ENCODE results near the gene BPGM. TPM values are rescaled to one million over a fixed set of nuclear protein-coding genes. Genes with fewer than 3 reads are reported as not detected.

The BPGM gene
- total and polyA plus RNA-seq, 3 donors from 2014 or later: 14.5 to 32.9 (median 15.8) TPM

DNA sequence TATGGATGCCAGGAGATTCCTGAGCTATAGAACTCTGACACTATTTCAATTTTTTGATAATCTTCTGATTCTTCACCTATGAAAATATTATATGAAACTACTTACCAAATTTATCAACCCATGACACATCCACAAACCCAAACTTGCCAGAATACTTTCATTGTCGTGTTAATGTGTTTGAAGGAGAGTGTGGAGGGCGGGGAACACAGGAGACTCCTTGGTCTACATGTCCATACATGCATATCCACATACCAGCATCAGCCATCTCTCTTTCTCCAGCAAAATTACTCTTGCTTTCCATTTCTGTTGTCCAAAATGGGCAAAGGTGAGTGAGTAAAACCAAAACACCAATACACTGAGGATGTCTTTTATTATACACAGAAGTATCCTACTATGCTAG is 23.5 kb upstream of the BPGM start:
- no peak overlapping the region for H3K4me3 ChIP-seq
- no peak overlapping the region for H3K27ac ChIP-seq
- H3K9me3 ChIP-seq: no peaks in the 10 kb centered on the region
- WGBS, 2 donors: 86 to 90% methylated on average over 2 of the region's 2 CpGs
- no peaks in the 10 kb centered on the region for H3K4me1 ChIP-seq
- intact Hi-C loops (cut with DNase I; ENCODE audit: low total_unique reads): no loop called here
- H3K36me3 ChIP-seq (ENCODE audit: low read depth, missing control alignments): no peaks in the 10 kb centered on the region
- DNase-seq: no peak
- TF ChIP-seq POLR2A (IDR thresholded peaks at IDR 0.05): no peak
- TF ChIP-seq, protein P1, sequence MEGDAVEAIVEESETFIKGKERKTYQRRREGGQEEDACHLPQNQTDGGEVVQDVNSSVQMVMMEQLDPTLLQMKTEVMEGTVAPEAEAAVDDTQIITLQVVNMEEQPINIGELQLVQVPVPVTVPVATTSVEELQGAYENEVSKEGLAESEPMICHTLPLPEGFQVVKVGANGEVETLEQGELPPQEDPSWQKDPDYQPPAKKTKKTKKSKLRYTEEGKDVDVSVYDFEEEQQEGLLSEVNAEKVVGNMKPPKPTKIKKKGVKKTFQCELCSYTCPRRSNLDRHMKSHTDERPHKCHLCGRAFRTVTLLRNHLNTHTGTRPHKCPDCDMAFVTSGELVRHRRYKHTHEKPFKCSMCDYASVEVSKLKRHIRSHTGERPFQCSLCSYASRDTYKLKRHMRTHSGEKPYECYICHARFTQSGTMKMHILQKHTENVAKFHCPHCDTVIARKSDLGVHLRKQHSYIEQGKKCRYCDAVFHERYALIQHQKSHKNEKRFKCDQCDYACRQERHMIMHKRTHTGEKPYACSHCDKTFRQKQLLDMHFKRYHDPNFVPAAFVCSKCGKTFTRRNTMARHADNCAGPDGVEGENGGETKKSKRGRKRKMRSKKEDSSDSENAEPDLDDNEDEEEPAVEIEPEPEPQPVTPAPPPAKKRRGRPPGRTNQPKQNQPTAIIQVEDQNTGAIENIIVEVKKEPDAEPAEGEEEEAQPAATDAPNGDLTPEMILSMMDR (IDR thresholded peaks at IDR 0.05): no peak
- H3K27me3 ChIP-seq: no peaks in the 10 kb centered on the region

- no peaks in the 10 kb centered on the region for H3K9me3 ChIP-seq
- DNase-seq: no peak
- H3K27me3 ChIP-seq: no peaks in the 10 kb centered on the region
- H3K27ac ChIP-seq: no peak overlapping the region
- no peaks in the 10 kb centered on the region for H3K4me1 ChIP-seq
- TF ChIP-seq, protein P1 (IDR thresholded peaks at IDR 0.05): no peak
- TF ChIP-seq POLR2A (IDR thresholded peaks at IDR 0.05): no peak
- intact Hi-C loops (cut with DNase I; ENCODE audit: low total_unique reads): no loop called here
- no peak overlapping the region for H3K4me3 ChIP-seq
- WGBS, 2 donors: 78 to 79% methylated on average over 3 of the region's 3 CpGs
- H3K36me3 ChIP-seq (ENCODE audit: low read depth, missing control alignments): no peaks in the 10 kb centered on the region
These were observed 21.1 kb upstream of the BPGM start for GRCh38 chr7:134625550-134625949.

DNA sequence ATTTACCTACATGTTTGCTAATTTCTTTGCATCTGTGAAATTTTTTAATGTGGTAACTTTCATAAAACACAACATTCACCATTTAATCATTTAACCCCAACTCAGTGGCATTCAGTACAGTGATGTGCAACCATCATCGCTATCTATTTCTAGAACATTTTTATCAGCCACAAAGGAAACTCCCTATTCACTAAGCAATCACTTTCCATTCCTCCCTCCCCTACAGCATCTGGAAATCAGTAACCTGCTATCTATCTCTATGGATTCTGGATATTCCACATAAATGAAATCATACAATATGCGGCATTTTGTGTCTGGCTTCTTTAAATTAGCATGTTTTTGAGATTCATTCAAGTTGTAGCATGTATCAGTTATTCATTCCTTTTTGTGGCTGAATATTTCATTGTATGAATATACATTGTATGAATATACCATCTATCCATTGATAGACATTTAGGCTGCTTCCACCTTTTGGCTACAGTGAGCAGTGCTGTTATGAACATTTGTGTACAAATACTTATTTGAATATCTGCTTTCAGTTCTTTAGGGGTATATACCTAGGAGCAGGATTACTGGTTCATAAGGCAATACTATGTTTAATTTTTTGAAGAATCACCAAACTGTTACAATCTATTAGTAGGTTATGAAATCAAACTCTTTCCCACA is 19.4 kb upstream of the BPGM start:
- no peak overlapping the region for H3K4me3 ChIP-seq
- no peaks in the 10 kb centered on the region for H3K4me1 ChIP-seq
- no peaks in the 10 kb centered on the region for H3K9me3 ChIP-seq
- TF ChIP-seq, protein P1 (IDR thresholded peaks at IDR 0.05): no peak
- no peak for TF ChIP-seq POLR2A (IDR thresholded peaks at IDR 0.05)
- intact Hi-C loops (cut with DNase I; ENCODE audit: low total_unique reads): no loop called here
- H3K27me3 ChIP-seq: no peaks in the 10 kb centered on the region
- 72 to 80% methylated on average over 2 of the region's 2 CpGs for whole genome bisulfite sequencing, 2 donors
- H3K27ac ChIP-seq: no peak overlapping the region
- H3K36me3 ChIP-seq (ENCODE audit: low read depth, missing control alignments): no peaks in the 10 kb centered on the region
- DNase-seq: no peak

DNA sequence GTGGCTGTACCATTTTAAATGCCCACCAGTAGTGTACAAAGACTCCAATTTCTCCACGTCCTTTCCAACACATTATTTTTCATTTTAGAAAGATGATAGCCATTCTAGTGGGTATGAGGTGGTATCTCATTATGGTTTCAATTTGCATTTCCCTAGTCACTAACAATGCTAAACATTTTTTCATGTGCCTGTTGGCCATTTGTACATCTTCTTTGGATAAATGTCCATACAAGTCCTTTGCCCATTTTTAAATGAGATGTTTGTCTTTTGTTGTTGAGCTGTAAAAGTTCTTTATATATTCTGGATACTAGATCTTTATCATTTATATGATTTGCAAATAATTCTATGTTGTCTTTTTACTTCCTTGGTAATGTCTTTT is 18.9 kb upstream of the BPGM start:
- Histone ChIP-seq H3K27ac (no peak overlapping the region), H3K4me1 (no peaks in the 10 kb centered on the region), H3K36me3 (ENCODE audit: low read depth, missing control alignments) (no peaks in the 10 kb centered on the region), H3K4me3 (no peak overlapping the region), H3K27me3 (no peaks in the 10 kb centered on the region), H3K9me3 (no peaks in the 10 kb centered on the region)
- TF ChIP-seq POLR2A (IDR thresholded peaks at IDR 0.05): no peak
- TF ChIP-seq, protein P1 (IDR thresholded peaks at IDR 0.05): no peak
- intact Hi-C loops (cut with DNase I; ENCODE audit: low total_unique reads): no loop called here
- DNase-seq: no peak
- 0 to 24% methylated on average over 1 of the region's 1 CpG for WGBS, 2 donors

- TF ChIP-seq POLR2A (IDR thresholded peaks at IDR 0.05): no peak
- TF ChIP-seq, protein P1 (IDR thresholded peaks at IDR 0.05): no peak
- Histone ChIP-seq H3K27me3 (no peaks in the 10 kb centered on the region), H3K4me3 (no peak overlapping the region), H3K36me3 (ENCODE audit: low read depth, missing control alignments) (no peaks in the 10 kb centered on the region), H3K9me3 (no peaks in the 10 kb centered on the region), H3K27ac (no peak overlapping the region), H3K4me1 (no peaks in the 10 kb centered on the region)
- DNase-seq: no peak
- intact Hi-C loops (cut with DNase I; ENCODE audit: low total_unique reads): no loop called here
These were observed 17.2 kb upstream of the BPGM start for GRCh38 chr7:134629445-134629844.
